Testis (tissue), 2 donors: ENCODE measurements around the gene ZNF423.

Experiments used
- CTCF ChIP-seq, 3 experiments: fragments of 450-650 bp in 2 of 3; fragments of 200-600 bp in 1 of 3; sonication (generic) in 1 of 3; IDR thresholded peaks; one replicate each; pipeline ENCODE4 v1.5.1; 2016 to 2019; ENCODE audit warnings: antibody characterized with exemption in 3 of 3, mild to moderate bottlenecking in 2 of 3, moderate library complexity in 1 of 3
- POLR2A ChIP-seq: fragments of 450-650 bp; IDR thresholded peaks from one replicate; pipeline ENCODE4 v1.6.1; 2017; ENCODE audit warnings: antibody characterized with exemption, mild to moderate bottlenecking, moderate library complexity

DNA sequence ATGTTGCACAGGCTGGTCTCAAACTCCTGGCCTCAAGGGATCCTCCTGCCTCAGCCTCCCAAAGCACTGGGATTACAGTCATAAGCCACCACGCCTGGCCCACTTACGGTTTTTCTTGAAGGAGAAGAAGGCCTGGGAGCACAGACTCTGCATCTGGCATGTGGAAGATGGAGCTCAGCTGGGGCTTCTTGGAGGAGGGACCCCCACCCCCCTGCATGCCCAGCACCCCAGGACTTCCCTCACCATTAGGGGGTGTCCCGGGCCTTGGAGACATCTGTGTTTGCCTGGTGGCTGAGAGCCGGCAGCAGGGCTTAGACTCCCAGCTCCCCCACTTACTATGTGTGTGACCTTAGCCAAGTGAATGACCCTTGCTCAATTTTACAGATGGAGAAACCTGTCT is 204.7 kb downstream of the ZNF423 start:
- TF ChIP-seq CTCF (IDR thresholded peaks at IDR 0.05) (no peak), POLR2A (no peak)
